IPS-NIHi7 (cell line): Measurements from ENCODE around the gene GAPDH.
"Not testable (repeated sequence)": the region's sequence is repeated elsewhere in the genome, so short reads cannot be mapped to it uniquely, and the experiment has no call there.

Experiments used
- DNase-seq: peaks from one replicate; pipeline ENCODE4 v3.0.0; 2012; ENCODE audit warnings: mixed read lengths; ENCODE audit errors: extremely low spot score

Gene GAPDH

DNA sequence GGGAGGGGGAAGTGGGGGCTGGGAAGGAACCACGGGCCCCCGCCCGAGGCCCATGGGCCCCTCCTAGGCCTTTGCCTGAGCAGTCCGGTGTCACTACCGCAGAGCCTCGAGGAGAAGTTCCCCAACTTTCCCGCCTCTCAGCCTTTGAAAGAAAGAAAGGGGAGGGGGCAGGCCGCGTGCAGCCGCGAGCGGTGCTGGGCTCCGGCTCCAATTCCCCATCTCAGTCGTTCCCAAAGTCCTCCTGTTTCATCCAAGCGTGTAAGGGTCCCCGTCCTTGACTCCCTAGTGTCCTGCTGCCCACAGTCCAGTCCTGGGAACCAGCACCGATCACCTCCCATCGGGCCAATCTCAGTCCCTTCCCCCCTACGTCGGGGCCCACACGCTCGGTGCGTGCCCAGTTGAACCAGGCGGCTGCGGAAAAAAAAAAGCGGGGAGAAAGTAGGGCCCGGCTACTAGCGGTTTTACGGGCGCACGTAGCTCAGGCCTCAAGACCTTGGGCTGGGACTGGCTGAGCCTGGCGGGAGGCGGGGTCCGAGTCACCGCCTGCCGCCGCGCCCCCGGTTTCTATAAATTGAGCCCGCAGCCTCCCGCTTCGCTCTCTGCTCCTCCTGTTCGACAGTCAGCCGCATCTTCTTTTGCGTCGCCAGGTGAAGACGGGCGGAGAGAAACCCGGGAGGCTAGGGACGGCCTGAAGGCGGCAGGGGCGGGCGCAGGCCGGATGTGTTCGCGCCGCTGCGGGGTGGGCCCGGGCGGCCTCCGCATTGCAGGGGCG is at the start of gene GAPDH:
GAPDH (plus strand) TSS at position 595 of the 772 bp plus-strand sequence. CDS start 316 bp downstream, outside the sequence.
- peak; percentile 89 for DNase-seq

GRCh38 chr12:6488240-6488639 is 46.1 kb upstream of the GAPDH start:
- DNase-seq: no peak

DNA sequence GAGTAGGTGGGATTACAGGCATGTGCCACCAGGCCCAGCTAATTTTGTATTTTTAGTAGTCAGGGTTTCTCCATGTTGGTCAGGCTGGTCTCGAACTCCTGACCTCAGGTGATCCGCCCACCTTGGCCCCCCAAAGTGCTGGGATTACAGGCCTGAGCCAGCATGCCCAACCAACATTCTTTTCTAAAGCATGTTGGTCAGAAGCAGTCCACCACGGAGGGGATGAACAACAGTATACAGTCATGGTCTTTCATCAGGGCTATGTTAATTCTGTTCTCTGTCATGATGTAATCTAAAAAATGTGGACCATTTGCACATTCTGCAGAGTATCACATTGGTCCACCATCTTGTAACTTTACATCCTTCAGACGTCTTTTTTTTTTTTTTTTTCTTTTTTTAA is 44.9 kb upstream of the GAPDH start:
- DNase-seq: no peak

DNA sequence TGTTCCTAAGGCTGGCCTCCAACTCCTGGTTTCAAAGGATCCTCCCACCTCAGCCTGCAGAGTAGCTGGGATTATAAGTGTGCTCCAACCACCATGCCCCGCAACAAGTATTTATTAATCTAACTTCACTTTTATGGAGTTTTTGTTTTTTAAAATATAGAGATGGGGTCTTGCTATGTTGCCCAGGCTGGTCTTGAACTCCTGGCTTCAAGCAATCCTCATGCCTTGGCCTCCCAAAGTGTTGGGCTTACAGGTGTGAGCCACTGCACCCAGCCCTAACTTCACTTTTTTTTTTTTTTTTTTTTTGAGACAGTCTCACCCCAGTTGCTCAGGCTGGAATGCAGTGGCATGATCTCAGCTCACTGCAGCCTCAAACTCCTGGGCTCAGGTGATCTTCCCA is 43.6 kb upstream of the GAPDH start:
- not testable (repeated sequence) for DNase-seq

DNA sequence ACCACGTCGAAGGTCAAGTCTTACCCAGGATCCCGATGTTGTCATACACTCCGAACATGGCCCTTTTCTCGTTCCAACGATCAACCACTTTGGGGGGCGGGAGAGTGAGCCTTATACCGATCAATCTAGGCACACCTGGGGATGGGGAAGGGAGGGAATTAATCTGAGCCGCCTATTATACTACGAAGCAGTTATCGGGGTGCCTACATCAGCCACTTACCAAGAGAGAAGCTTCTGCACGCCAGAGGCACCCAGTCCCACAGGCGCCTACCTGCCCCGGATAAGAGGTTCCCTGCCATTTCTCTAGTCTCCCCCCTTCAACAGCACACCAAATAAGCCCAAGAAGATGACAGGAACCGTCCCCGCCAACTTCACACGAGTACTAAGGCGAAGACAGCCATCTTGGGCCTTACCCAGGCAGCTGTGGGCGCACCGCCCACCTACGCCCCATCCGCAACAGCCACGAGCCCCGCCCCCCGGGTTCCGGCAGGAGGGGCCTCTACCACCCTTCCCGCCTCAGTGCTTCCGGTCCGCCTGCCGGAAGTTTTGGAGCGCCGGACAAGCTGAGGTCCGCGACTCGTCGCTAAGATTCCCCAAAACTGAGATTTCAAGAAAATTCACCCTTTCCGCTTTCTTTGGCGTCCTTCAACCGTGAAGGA is 41.4 kb upstream of the GAPDH start, which contains the start of gene MRPL51:
MRPL51 (minus strand) TSS at position 425 of the 659 bp plus-strand sequence; CDS start at position 299, 126 bp downstream.
- peak; percentile 97 for DNase-seq

GRCh38 chr12:6493497-6494257 is 40.6 kb upstream of the GAPDH start, which contains the start of gene NCAPD2:
Gene NCAPD2 (plus strand): TSS chr12:6494102. CDS start chr12:6495099, 997 bp downstream.
- DNase-seq: peak; percentile 98

- no peak for DNase-seq
Measured at GRCh38 chr12:6494258-6494743, 40.0 kb upstream of the GAPDH start.

GRCh38 chr12:6494968-6495367 is 39.3 kb upstream of the GAPDH start:
- DNase-seq: no peak

DNA sequence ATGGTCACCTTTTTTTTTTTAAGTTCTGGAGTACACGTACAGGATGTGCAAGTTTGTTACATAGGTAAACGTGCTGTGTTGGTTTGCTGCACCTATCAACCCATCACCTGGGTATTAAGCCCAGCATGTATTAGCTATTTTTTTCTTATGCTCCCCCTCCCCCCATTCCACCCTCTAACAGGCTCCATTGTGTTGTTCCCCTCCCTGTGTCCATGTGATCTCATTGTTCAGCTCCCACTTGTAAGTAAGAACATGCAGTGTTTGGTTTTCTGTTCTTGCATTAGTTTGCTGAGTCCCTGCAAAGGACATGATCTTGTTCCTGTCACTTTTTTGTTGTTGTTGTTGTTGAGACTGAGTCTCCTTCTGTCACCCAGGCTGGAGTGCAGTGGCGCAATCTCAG is 37.0 kb upstream of the GAPDH start:
- DNase-seq: not testable (repeated sequence)

- DNase-seq: no peak
Measured at GRCh38 chr12:6500466-6500865, 33.9 kb upstream of the GAPDH start.

- DNase-seq: peak; percentile 20
Measured at GRCh38 chr12:6507102-6507998, 27.0 kb upstream of the GAPDH start.

GRCh38 chr12:6508087-6508486 is 26.2 kb upstream of the GAPDH start:
- no peak for DNase-seq

- no peak for DNase-seq
Measured at GRCh38 chr12:6520186-6520585, 14.1 kb upstream of the GAPDH start.

DNA sequence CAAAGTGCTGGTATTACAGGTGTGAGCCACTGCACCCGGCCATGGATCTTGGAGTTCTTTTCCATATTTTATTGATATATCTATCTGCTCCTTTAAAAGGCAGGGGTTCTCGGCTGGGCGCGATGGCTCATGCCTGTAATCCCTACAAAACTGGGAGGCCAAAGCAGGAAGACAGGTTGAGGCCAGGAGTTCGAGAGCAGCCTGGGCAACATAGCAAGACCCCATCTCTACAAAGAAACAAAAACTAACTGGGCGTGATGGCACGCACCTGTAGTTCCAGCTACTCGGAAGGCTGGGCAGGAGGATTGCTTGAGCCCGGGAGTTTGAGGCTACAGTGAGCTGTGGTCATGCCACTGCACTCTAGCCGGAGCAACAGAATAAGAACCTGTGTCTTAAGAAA is 12.1 kb upstream of the GAPDH start:
- no peak for DNase-seq

DNA sequence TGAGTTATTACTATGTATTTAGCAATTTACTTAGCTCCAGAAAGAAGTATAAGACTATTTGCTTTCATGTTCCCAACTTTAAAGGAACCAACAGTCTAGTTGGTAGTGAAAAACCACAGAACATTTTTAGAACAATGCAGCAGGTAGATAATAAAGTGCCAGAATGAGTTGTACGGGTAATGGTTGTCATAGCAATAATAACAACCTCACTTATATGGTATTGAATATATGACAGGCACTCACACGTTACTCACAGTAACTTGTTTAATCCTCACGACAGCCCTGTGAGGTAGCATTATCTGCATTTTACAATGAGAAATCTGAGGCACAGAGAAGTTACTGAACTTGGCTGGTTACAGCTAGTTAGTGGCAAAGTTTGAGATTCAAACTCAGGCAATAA is 10.6 kb upstream of the GAPDH start:
- no peak for DNase-seq

DNA sequence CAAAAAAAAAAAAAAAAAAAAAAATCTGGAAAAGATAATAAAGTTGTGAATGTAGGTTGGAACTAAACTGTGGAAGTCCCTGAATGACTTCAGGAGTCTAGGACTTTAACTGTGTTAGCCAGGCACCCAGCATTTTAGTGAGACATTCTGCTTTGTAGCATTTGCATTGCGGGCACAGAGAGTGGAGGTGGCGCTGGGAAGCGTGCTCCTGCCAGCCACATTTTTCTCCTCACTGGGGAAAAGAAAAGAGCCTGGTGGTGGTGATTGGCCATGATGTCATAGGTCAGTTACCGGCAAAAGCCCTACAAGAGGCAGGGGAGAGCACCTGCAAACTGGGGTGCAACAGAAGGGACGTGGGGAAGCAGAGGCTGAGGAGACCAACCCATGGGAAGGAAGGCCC is 9.7 kb upstream of the GAPDH start:
- DNase-seq: no peak

DNA sequence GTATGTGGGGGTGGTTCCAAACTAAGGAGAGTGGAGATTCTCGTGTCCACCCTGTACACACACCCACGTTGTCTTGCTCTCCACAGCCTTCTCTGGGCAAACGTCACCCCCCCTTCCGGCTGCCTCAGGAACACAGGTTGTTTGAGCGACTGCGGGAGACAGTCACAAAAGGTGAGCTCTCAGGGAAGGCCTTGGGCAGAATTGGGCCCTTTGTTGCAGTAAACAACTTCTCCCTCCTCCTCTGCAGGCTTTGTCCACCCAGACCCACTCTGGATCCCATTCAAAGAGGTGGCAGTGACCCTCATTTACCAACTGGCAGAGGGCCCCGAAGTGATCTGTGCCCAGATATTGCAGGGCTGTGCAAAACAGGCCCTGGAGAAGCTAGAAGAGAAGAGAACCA is 8.1 kb upstream of the GAPDH start:
- no peak for DNase-seq

- no peak for DNase-seq
Measured at GRCh38 chr12:6526766-6527525, 7.4 kb upstream of the GAPDH start.

- DNase-seq: no peak
Measured at GRCh38 chr12:6527711-6528110, 6.6 kb upstream of the GAPDH start.

DNA sequence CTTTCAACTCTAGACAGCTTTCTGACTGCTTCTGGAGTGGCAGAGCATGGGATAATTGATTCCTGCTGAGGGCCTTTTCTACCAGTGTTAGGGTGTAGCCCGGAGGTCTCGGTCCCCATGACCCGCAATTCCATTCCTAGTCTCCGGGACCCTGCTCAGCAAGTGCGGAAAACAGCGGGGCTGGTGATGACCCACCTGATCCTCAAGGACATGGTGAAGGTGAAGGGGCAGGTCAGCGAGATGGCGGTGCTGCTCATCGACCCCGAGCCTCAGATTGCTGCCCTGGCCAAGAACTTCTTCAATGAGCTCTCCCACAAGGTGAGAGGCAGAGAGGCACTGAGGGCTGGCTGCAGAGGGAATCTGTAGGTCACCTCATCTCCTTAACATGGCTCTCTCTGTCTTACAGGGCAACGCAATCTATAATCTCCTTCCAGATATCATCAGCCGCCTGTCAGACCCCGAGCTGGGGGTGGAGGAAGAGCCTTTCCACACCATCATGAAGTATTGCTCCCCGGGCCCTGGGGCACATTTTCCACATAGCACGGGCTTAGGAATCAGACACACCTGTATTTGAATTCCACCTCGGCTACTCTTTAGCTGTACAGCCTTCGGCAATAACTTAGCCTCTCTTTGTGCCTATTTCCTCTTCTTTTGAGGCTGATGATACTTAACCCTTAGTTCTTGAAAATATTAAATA is 5.6 kb upstream of the GAPDH start:
- DNase-seq: no peak
